HG03064 (cell line): ENCODE measurements around the gene SMC1B.
A peak's percentile ranks its signal among the peaks of the same experiment; 100 is the strongest.
"Not testable (repeated sequence)": the region's sequence is repeated elsewhere in the genome, so short reads cannot be mapped to it uniquely, and the experiment has no call there.

Experiments used
- ATAC-seq: cut with Tn5 transposase; IDR thresholded peaks from one replicate; pipeline ENCODE4 v1.9.1; 2021; ENCODE audit warnings: low read depth; ENCODE audit not compliant: unreplicated experiment

SMC1B gene

GRCh38 chr22:45422237-45422983 lies 9.0 kb upstream of the SMC1B start:
- ATAC-seq, result no peak

GRCh38 chr22:45421349-45422055 lies 8.1 kb upstream of the SMC1B start:
- ATAC-seq, result no peak

GRCh38 chr22:45420539-45420938 lies 7.1 kb upstream of the SMC1B start:
- ATAC-seq, result no peak

GRCh38 chr22:45420011-45420410 lies 6.6 kb upstream of the SMC1B start:
- ATAC-seq, result no peak

GRCh38 chr22:45418770-45419138 lies 5.4 kb upstream of the SMC1B start:
- no peak for ATAC-seq

GRCh38 chr22:45418056-45418769 lies 4.8 kb upstream of the SMC1B start:
- no peak for ATAC-seq

GRCh38 chr22:45413013-45413367 lies 409 bp downstream of the SMC1B start:
- no peak for ATAC-seq

- no peak for ATAC-seq
These were observed 5.6 kb downstream of the SMC1B start for GRCh38 chr22:45407793-45408192.

- no peak for ATAC-seq
These were observed 10.9 kb downstream of the SMC1B start for GRCh38 chr22:45402466-45402985.

- no peak for ATAC-seq
These were observed 13.5 kb downstream of the SMC1B start for GRCh38 chr22:45399712-45400445.

- no peak for ATAC-seq
These were observed 15.2 kb downstream of the SMC1B start for GRCh38 chr22:45398214-45398613.

GRCh38 chr22:45397806-45398205 lies 15.6 kb downstream of the SMC1B start:
- no peak for ATAC-seq

- no peak for ATAC-seq
These were observed 23.9 kb downstream of the SMC1B start for GRCh38 chr22:45389546-45389945.

- ATAC-seq, result no peak
These were observed 32.1 kb downstream of the SMC1B start for GRCh38 chr22:45381348-45381747.

GRCh38 chr22:45376703-45377102 lies 36.7 kb downstream of the SMC1B start:
- no peak for ATAC-seq

- ATAC-seq, result peak; percentile 66
These were observed 37.4 kb downstream of the SMC1B start for GRCh38 chr22:45376009-45376408.

GRCh38 chr22:45373592-45373991 lies 39.8 kb downstream of the SMC1B start:
- not testable (repeated sequence) for ATAC-seq

GRCh38 chr22:45366713-45367112 lies 46.7 kb downstream of the SMC1B start:
- no peak for ATAC-seq

GRCh38 chr22:45359627-45360026 lies 53.8 kb downstream of the SMC1B start:
- ATAC-seq, result no peak

- ATAC-seq, result no peak
These were observed 55.3 kb downstream of the SMC1B start for GRCh38 chr22:45358127-45358526.

- no peak for ATAC-seq
These were observed 55.9 kb downstream of the SMC1B start for GRCh38 chr22:45357490-45357889.
